ENCODE measurements around the gene MAFG.

GRCh38 chr17:81921996-81922565, 5.5 kb downstream of the MAFG start:
- no peak for TF ChIP-seq CTCF (IDR thresholded peaks at IDR 0.05; ENCODE audit: low read length)
- TF ChIP-seq EZH2phosphoT487 (IDR thresholded peaks at IDR 0.05; ENCODE audit: low read length): no peak
- no peak for TF ChIP-seq EZH2 (optimal IDR thresholded peaks at IDR 0.05; ENCODE audit: low read depth, low read length)

Data from MM.1S (cell line).